ENCODE measurements around the gene ADAMTS14. TPM values are rescaled to one million over a fixed set of nuclear protein-coding genes. Genes with fewer than 3 reads are reported as not detected.

The ADAMTS14 gene
- total RNA-seq, 1 experiment from 2014 or later = 1.6 TPM

DNA sequence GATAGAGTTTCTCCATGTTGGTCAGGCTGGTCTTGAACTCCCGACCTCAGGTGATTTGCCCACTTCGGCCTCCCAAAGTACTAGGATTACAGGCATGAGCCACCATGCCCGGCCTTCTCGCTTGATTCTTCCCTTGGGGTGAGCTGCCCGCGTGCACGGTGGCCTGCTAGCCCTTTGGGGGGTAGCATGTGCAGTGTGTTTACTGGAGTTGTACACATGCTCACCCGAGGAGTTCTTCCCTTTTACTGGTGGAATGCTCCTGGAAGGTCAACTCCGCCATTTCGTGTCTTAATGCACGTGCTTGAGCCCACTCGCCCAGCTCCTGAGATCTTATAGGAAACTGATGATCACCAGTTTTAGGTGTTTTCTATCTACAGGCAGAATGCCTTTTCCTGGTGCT is 17.0 kb upstream of the ADAMTS14 start:
- H2AFZ ChIP-seq (ENCODE audit: low read length) = no peak overlapping the region
- H4K91ac ChIP-seq (ENCODE audit: insufficient read length, low read depth, low read length) = no peak overlapping the region
- H4K8ac ChIP-seq (replicated peaks; ENCODE audit: insufficient read length, low read depth, low read length) = no peak overlapping the region
- TF ChIP-seq, protein P1, sequence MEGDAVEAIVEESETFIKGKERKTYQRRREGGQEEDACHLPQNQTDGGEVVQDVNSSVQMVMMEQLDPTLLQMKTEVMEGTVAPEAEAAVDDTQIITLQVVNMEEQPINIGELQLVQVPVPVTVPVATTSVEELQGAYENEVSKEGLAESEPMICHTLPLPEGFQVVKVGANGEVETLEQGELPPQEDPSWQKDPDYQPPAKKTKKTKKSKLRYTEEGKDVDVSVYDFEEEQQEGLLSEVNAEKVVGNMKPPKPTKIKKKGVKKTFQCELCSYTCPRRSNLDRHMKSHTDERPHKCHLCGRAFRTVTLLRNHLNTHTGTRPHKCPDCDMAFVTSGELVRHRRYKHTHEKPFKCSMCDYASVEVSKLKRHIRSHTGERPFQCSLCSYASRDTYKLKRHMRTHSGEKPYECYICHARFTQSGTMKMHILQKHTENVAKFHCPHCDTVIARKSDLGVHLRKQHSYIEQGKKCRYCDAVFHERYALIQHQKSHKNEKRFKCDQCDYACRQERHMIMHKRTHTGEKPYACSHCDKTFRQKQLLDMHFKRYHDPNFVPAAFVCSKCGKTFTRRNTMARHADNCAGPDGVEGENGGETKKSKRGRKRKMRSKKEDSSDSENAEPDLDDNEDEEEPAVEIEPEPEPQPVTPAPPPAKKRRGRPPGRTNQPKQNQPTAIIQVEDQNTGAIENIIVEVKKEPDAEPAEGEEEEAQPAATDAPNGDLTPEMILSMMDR (conservative IDR thresholded peaks at IDR 0.05) = no peak
- H2BK20ac ChIP-seq (ENCODE audit: low read depth, low read length, poor library complexity, severe bottlenecking) = no peak overlapping the region
- H3K27ac Mint-ChIP-seq = no peak overlapping the region
- no peak overlapping the region for H4K5ac ChIP-seq (ENCODE audit: insufficient read length, low read depth, low read length)
- H3K4ac ChIP-seq (ENCODE audit: low read depth, low read length) = no peak overlapping the region
- H3K9ac ChIP-seq (ENCODE audit: extremely low read depth, insufficient read length, low read length) = no peak overlapping the region
- no peak overlapping the region for H3K14ac ChIP-seq (ENCODE audit: insufficient read depth, low read length)
- no peaks in the 10 kb centered on the region for H3K79me2 ChIP-seq (ENCODE audit: insufficient read depth, low read length)
- H3K36me3 Mint-ChIP-seq (ENCODE audit: insufficient read depth in 1 of 3, low read depth in 3 of 3) = peaks cover 10 to 32% (median 11%) of the 10 kb centered on the region in 3 experiments; a peak in 6 of 7 replicates
- H3K56ac ChIP-seq (ENCODE audit: insufficient read length, low read depth, low read length) = no peak overlapping the region
- WGBS (ENCODE audit: extremely low coverage, insufficient read length, low lambda C conversion rate) = no CpG with 5 or more reads among the region's 12 CpGs
- no peak overlapping the region for H2AK5ac ChIP-seq (ENCODE audit: insufficient read length, low read length)
- H3K9me3 Mint-ChIP-seq = peaks cover 36 to 37% of the 10 kb centered on the region in 2 experiments
- no peak overlapping the region for H3K4me2 ChIP-seq (ENCODE audit: insufficient read depth, insufficient read length, low read length)
- no peak overlapping the region for H3K18ac ChIP-seq (ENCODE audit: insufficient read length, low read depth, low read length)
- H3K23ac ChIP-seq (ENCODE audit: insufficient read length, low read depth, low read length) = no peak overlapping the region
- H2BK12ac ChIP-seq (ENCODE audit: insufficient read length, low read depth, low read length) = no peak overlapping the region
- H4K20me1 ChIP-seq (ENCODE audit: control insufficient read depth, insufficient read depth, insufficient read length) = no peaks in the 10 kb centered on the region
- no peak overlapping the region for H3K27ac ChIP-seq (ENCODE audit: insufficient read length, low read depth, low read length)
- H3K23me2 ChIP-seq (ENCODE audit: insufficient read length, low read depth, low read length, poor library complexity, severe bottlenecking) = no peaks in the 10 kb centered on the region
- peaks cover 1% of the 10 kb centered on the region; the same call in 1 of the 2 replicates for H3K27me3 ChIP-seq (ENCODE audit: insufficient read depth, low read length)
- peaks cover 29% of the 10 kb centered on the region for H3K9me3 ChIP-seq (ENCODE audit: control insufficient read depth, low read depth, low read length)
- no peaks in the 10 kb centered on the region; the same call in none of the 2 replicates for H3K27me3 Mint-ChIP-seq (ENCODE audit: low read depth)
- no peaks in the 10 kb centered on the region for H3K79me1 ChIP-seq (ENCODE audit: insufficient read depth, low read depth, low read length, poor library complexity, severe bottlenecking)
- no peak overlapping the region for H3T11ph ChIP-seq (ENCODE audit: low read length)
- peak; percentile 8 for DNase-seq
- H2BK15ac ChIP-seq (ENCODE audit: low read depth, low read length) = no peak overlapping the region
- H3K4me3 Mint-ChIP-seq = no peak overlapping the region
- H3K4me1 Mint-ChIP-seq = peaks cover 0 to 4% of the 10 kb centered on the region in 2 experiments; a peak in 2 of 4 replicates
- H2BK5ac ChIP-seq (ENCODE audit: insufficient read length, low read length) = no peak overlapping the region
- no peaks in the 10 kb centered on the region for H3K4me1 ChIP-seq (ENCODE audit: insufficient read depth, low read length)
- no peak overlapping the region for H2BK120ac ChIP-seq (ENCODE audit: low read depth, low read length, poor library complexity, severe bottlenecking)
